GM21723 (cell line): ENCODE measurements around the gene CALHM4.

Experiments used
- ATAC-seq: cut with Tn5 transposase; IDR thresholded peaks from one replicate; pipeline ENCODE4 v1.9.1; 2021; ENCODE audit warnings: mild to moderate bottlenecking, moderate library complexity; ENCODE audit not compliant: unreplicated experiment

The CALHM4 gene

GRCh38 chr6:116553451-116553850 is at the start of gene CALHM4:
Gene CALHM4, plus strand, starts transcription at chr6:116553751. Its CDS starts 43 bp downstream, at chr6:116553794.
- no peak for ATAC-seq

- no peak for ATAC-seq
Observed at GRCh38 chr6:116507324-116507723, 46.2 kb upstream of the CALHM4 start.

- ATAC-seq = no peak
Observed at GRCh38 chr6:116508527-116508926, 45.0 kb upstream of the CALHM4 start.

GRCh38 chr6:116511424-116512110 is 42.0 kb upstream of the CALHM4 start, which contains the start of gene CALHM5:
Gene CALHM5, plus strand, starts transcription at chr6:116511639. Its CDS starts 58 bp downstream, at chr6:116511697.
- no peak for ATAC-seq

GRCh38 chr6:116512111-116512559 is 41.4 kb upstream of the CALHM4 start:
- peak; percentile 81 for ATAC-seq

GRCh38 chr6:116512734-116513133 is 40.8 kb upstream of the CALHM4 start:
- no peak for ATAC-seq

GRCh38 chr6:116513224-116513875 is 40.2 kb upstream of the CALHM4 start:
- no peak for ATAC-seq

- ATAC-seq = no peak
Observed at GRCh38 chr6:116514111-116514510, 39.4 kb upstream of the CALHM4 start.

GRCh38 chr6:116515141-116515540 is 38.4 kb upstream of the CALHM4 start:
- no peak for ATAC-seq

- ATAC-seq = no peak
Observed at GRCh38 chr6:116518621-116519368, 34.8 kb upstream of the CALHM4 start.

- no peak for ATAC-seq
Observed at GRCh38 chr6:116522896-116523295, 30.7 kb upstream of the CALHM4 start.

GRCh38 chr6:116524236-116524635 is 29.3 kb upstream of the CALHM4 start:
- no peak for ATAC-seq

- no peak for ATAC-seq
Observed at GRCh38 chr6:116528133-116528532, 25.4 kb upstream of the CALHM4 start.

- ATAC-seq = no peak
Observed at GRCh38 chr6:116528780-116529179, 24.8 kb upstream of the CALHM4 start.

- ATAC-seq = no peak
Observed at GRCh38 chr6:116529466-116530290, 23.9 kb upstream of the CALHM4 start.

GRCh38 chr6:116530436-116530835 is 23.1 kb upstream of the CALHM4 start:
- ATAC-seq = no peak

- ATAC-seq = peak; percentile 84
Observed at GRCh38 chr6:116531675-116532570, 21.6 kb upstream of the CALHM4 start.

GRCh38 chr6:116533233-116533957 is 20.2 kb upstream of the CALHM4 start:
- ATAC-seq = no peak

GRCh38 chr6:116535109-116535508 is 18.4 kb upstream of the CALHM4 start:
- no peak for ATAC-seq
